Sigmoid colon (tissue), 4 donors: ENCODE measurements around the gene CMSS1.

Source experiments
- EP300 ChIP-seq, 4 donors: sonication (generic); formaldehyde crosslinking; IDR thresholded peaks; one replicate each; pipeline ENCODE4 v1.6.1; 2017; ENCODE audit warnings: antibody characterized with exemption in 4 of 4
- POLR2A ChIP-seq, 2 donors: fragments of 450-650 bp; IDR thresholded peaks; one replicate each; pipeline ENCODE4 v1.6.1; 2016; ENCODE audit warnings: antibody characterized with exemption in 2 of 2, mild to moderate bottlenecking in 2 of 2, moderate library complexity in 2 of 2
- POLR2AphosphoS5 ChIP-seq, 4 donors: sonication (generic); formaldehyde crosslinking; IDR thresholded peaks; one replicate each; pipeline ENCODE4 v1.6.1; 2017; ENCODE audit warnings: antibody characterized with exemption in 4 of 4
- TF ChIP-seq, protein P1 (sequence below), 4 experiments: fragments of 450-650 bp in 3 of 4; fragments of 200-600 bp in 1 of 4; IDR thresholded peaks; one replicate each; pipeline ENCODE4 v1.5.1; 2016 to 2019; ENCODE audit warnings: antibody characterized with exemption in 4 of 4, mild to moderate bottlenecking in 3 of 4, moderate library complexity in 2 of 4

- TF ChIP-seq POLR2AphosphoS5 (IDR thresholded peaks at IDR 0.05) (no peak), POLR2A (IDR thresholded peaks at IDR 0.05) (no peak), EP300 (IDR thresholded peaks at IDR 0.05) (no peak)
- TF ChIP-seq, protein P1, sequence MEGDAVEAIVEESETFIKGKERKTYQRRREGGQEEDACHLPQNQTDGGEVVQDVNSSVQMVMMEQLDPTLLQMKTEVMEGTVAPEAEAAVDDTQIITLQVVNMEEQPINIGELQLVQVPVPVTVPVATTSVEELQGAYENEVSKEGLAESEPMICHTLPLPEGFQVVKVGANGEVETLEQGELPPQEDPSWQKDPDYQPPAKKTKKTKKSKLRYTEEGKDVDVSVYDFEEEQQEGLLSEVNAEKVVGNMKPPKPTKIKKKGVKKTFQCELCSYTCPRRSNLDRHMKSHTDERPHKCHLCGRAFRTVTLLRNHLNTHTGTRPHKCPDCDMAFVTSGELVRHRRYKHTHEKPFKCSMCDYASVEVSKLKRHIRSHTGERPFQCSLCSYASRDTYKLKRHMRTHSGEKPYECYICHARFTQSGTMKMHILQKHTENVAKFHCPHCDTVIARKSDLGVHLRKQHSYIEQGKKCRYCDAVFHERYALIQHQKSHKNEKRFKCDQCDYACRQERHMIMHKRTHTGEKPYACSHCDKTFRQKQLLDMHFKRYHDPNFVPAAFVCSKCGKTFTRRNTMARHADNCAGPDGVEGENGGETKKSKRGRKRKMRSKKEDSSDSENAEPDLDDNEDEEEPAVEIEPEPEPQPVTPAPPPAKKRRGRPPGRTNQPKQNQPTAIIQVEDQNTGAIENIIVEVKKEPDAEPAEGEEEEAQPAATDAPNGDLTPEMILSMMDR (IDR thresholded peaks at IDR 0.05): no peak
Observed at GRCh38 chr3:99907959-99908544, 90.4 kb downstream of the CMSS1 start.
